Measurements from ENCODE around the gene LRGUK.
"Not testable (repeated sequence)": the region's sequence is repeated elsewhere in the genome, so short reads cannot be mapped to it uniquely, and the experiment has no call there.

The LRGUK gene

GRCh38 chr7:134126966-134127848, at the start of gene LRGUK:
Gene LRGUK, plus strand, starts transcription at chr7:134127340. Its CDS starts 28 bp downstream, at chr7:134127368.
- H3K36me3 ChIP-seq (ENCODE audit: insufficient read depth, low read length): no peaks in the 10 kb centered on the region
- no peak within 1 kb of the TSS for H3K27ac ChIP-seq (ENCODE audit: low read depth, low read length)
- peak within 1 kb of the TSS; percentile 29 to 94 for H3K4me3 ChIP-seq (ENCODE audit: low read depth in 1 of 2, low read length in 2 of 2)
- peaks cover 6% of the 10 kb centered on the region for H3K4me1 ChIP-seq (ENCODE audit: insufficient read depth, low read length)
- no peaks in the 10 kb centered on the region for H3K27me3 ChIP-seq (ENCODE audit: control insufficient read depth in 1 of 2, insufficient read depth in 2 of 2, low read length in 2 of 2)
- no peak within 1 kb of the TSS for H3K9ac ChIP-seq (ENCODE audit: low read length)
- no peaks in the 10 kb centered on the region for H3K9me3 ChIP-seq (ENCODE audit: low read length)

GRCh38 chr7:134077560-134077959, 49.6 kb upstream of the LRGUK start:
- H3K27me3 ChIP-seq (ENCODE audit: control insufficient read depth in 1 of 2, insufficient read depth in 2 of 2, low read length in 2 of 2); H3K4me1 ChIP-seq (ENCODE audit: insufficient read depth, low read length); H3K36me3 ChIP-seq (ENCODE audit: insufficient read depth, low read length); H3K9ac ChIP-seq (ENCODE audit: low read length); H3K27ac ChIP-seq (ENCODE audit: low read depth, low read length); H3K9me3 ChIP-seq (ENCODE audit: low read length); H3K4me3 ChIP-seq (ENCODE audit: low read depth in 1 of 2, low read length in 2 of 2): not testable (repeated sequence)

GRCh38 chr7:134078991-134079390, 48.1 kb upstream of the LRGUK start:
- Histone ChIP-seq H3K4me3 (ENCODE audit: low read depth in 1 of 2, low read length in 2 of 2) (no peak overlapping the region), H3K9ac (ENCODE audit: low read length) (no peak overlapping the region), H3K4me1 (ENCODE audit: insufficient read depth, low read length) (no peaks in the 10 kb centered on the region), H3K27ac (ENCODE audit: low read depth, low read length) (no peak overlapping the region), H3K9me3 (ENCODE audit: low read length) (no peaks in the 10 kb centered on the region), H3K36me3 (ENCODE audit: insufficient read depth, low read length) (no peaks in the 10 kb centered on the region), H3K27me3 (ENCODE audit: control insufficient read depth in 1 of 2, insufficient read depth in 2 of 2, low read length in 2 of 2) (no peaks in the 10 kb centered on the region)

GRCh38 chr7:134081695-134082094, 45.4 kb upstream of the LRGUK start:
- Histone ChIP-seq H3K4me1 (ENCODE audit: insufficient read depth, low read length) (no peaks in the 10 kb centered on the region), H3K27me3 (ENCODE audit: control insufficient read depth in 1 of 2, insufficient read depth in 2 of 2, low read length in 2 of 2) (no peaks in the 10 kb centered on the region), H3K4me3 (ENCODE audit: low read depth in 1 of 2, low read length in 2 of 2) (no peak overlapping the region), H3K27ac (ENCODE audit: low read depth, low read length) (no peak overlapping the region), H3K36me3 (ENCODE audit: insufficient read depth, low read length) (no peaks in the 10 kb centered on the region), H3K9me3 (ENCODE audit: low read length) (no peaks in the 10 kb centered on the region), H3K9ac (ENCODE audit: low read length) (no peak overlapping the region)

- no peaks in the 10 kb centered on the region for H3K36me3 ChIP-seq (ENCODE audit: insufficient read depth, low read length)
- H3K27me3 ChIP-seq (ENCODE audit: control insufficient read depth in 1 of 2, insufficient read depth in 2 of 2, low read length in 2 of 2): no peaks in the 10 kb centered on the region
- H3K9ac ChIP-seq (ENCODE audit: low read length): no peak overlapping the region
- no peaks in the 10 kb centered on the region for H3K4me1 ChIP-seq (ENCODE audit: insufficient read depth, low read length)
- H3K4me3 ChIP-seq (ENCODE audit: low read depth in 1 of 2, low read length in 2 of 2): no peak overlapping the region
- no peak overlapping the region for H3K27ac ChIP-seq (ENCODE audit: low read depth, low read length)
- no peaks in the 10 kb centered on the region for H3K9me3 ChIP-seq (ENCODE audit: low read length)
Observed at GRCh38 chr7:134083766-134084487, 43.2 kb upstream of the LRGUK start.

GRCh38 chr7:134084488-134085144, 42.5 kb upstream of the LRGUK start:
- no peaks in the 10 kb centered on the region for H3K4me1 ChIP-seq (ENCODE audit: insufficient read depth, low read length)
- H3K27ac ChIP-seq (ENCODE audit: low read depth, low read length): no peak overlapping the region
- H3K9me3 ChIP-seq (ENCODE audit: low read length): no peaks in the 10 kb centered on the region
- H3K27me3 ChIP-seq (ENCODE audit: control insufficient read depth in 1 of 2, insufficient read depth in 2 of 2, low read length in 2 of 2): no peaks in the 10 kb centered on the region
- no peak overlapping the region for H3K4me3 ChIP-seq (ENCODE audit: low read depth in 1 of 2, low read length in 2 of 2)
- H3K9ac ChIP-seq (ENCODE audit: low read length): no peak overlapping the region
- H3K36me3 ChIP-seq (ENCODE audit: insufficient read depth, low read length): no peaks in the 10 kb centered on the region

GRCh38 chr7:134085311-134085710, 41.8 kb upstream of the LRGUK start:
- no peaks in the 10 kb centered on the region for H3K27me3 ChIP-seq (ENCODE audit: control insufficient read depth in 1 of 2, insufficient read depth in 2 of 2, low read length in 2 of 2)
- no peak overlapping the region for H3K27ac ChIP-seq (ENCODE audit: low read depth, low read length)
- H3K4me3 ChIP-seq (ENCODE audit: low read depth in 1 of 2, low read length in 2 of 2): no peak overlapping the region
- no peaks in the 10 kb centered on the region for H3K9me3 ChIP-seq (ENCODE audit: low read length)
- no peaks in the 10 kb centered on the region for H3K4me1 ChIP-seq (ENCODE audit: insufficient read depth, low read length)
- no peak overlapping the region for H3K9ac ChIP-seq (ENCODE audit: low read length)
- no peaks in the 10 kb centered on the region for H3K36me3 ChIP-seq (ENCODE audit: insufficient read depth, low read length)

GRCh38 chr7:134086998-134087735, 40.0 kb upstream of the LRGUK start:
- Histone ChIP-seq H3K27ac (ENCODE audit: low read depth, low read length) (no peak overlapping the region), H3K9ac (ENCODE audit: low read length) (no peak overlapping the region), H3K27me3 (ENCODE audit: control insufficient read depth in 1 of 2, insufficient read depth in 2 of 2, low read length in 2 of 2) (no peaks in the 10 kb centered on the region), H3K9me3 (ENCODE audit: low read length) (no peaks in the 10 kb centered on the region), H3K4me1 (ENCODE audit: insufficient read depth, low read length) (no peaks in the 10 kb centered on the region), H3K36me3 (ENCODE audit: insufficient read depth, low read length) (no peaks in the 10 kb centered on the region), H3K4me3 (ENCODE audit: low read depth in 1 of 2, low read length in 2 of 2) (no peak overlapping the region)

- Histone ChIP-seq H3K27me3 (ENCODE audit: control insufficient read depth in 1 of 2, insufficient read depth in 2 of 2, low read length in 2 of 2) (no peaks in the 10 kb centered on the region), H3K27ac (ENCODE audit: low read depth, low read length) (no peak overlapping the region), H3K9me3 (ENCODE audit: low read length) (no peaks in the 10 kb centered on the region), H3K4me3 (ENCODE audit: low read depth in 1 of 2, low read length in 2 of 2) (no peak overlapping the region), H3K36me3 (ENCODE audit: insufficient read depth, low read length) (no peaks in the 10 kb centered on the region), H3K4me1 (ENCODE audit: insufficient read depth, low read length) (no peaks in the 10 kb centered on the region), H3K9ac (ENCODE audit: low read length) (no peak overlapping the region)
Observed at GRCh38 chr7:134088199-134088598, 38.9 kb upstream of the LRGUK start.

GRCh38 chr7:134089446-134089845, 37.7 kb upstream of the LRGUK start:
- no peak overlapping the region for H3K27ac ChIP-seq (ENCODE audit: low read depth, low read length)
- no peaks in the 10 kb centered on the region for H3K9me3 ChIP-seq (ENCODE audit: low read length)
- no peak overlapping the region for H3K4me3 ChIP-seq (ENCODE audit: low read depth in 1 of 2, low read length in 2 of 2)
- H3K4me1 ChIP-seq (ENCODE audit: insufficient read depth, low read length): no peaks in the 10 kb centered on the region
- no peak overlapping the region for H3K9ac ChIP-seq (ENCODE audit: low read length)
- no peaks in the 10 kb centered on the region for H3K36me3 ChIP-seq (ENCODE audit: insufficient read depth, low read length)
- no peaks in the 10 kb centered on the region for H3K27me3 ChIP-seq (ENCODE audit: control insufficient read depth in 1 of 2, insufficient read depth in 2 of 2, low read length in 2 of 2)

GRCh38 chr7:134098072-134098471, 29.1 kb upstream of the LRGUK start:
- Histone ChIP-seq H3K4me3 (ENCODE audit: low read depth in 1 of 2, low read length in 2 of 2) (no peak overlapping the region), H3K4me1 (ENCODE audit: insufficient read depth, low read length) (no peaks in the 10 kb centered on the region), H3K9me3 (ENCODE audit: low read length) (no peaks in the 10 kb centered on the region), H3K27me3 (ENCODE audit: control insufficient read depth in 1 of 2, insufficient read depth in 2 of 2, low read length in 2 of 2) (no peaks in the 10 kb centered on the region), H3K36me3 (ENCODE audit: insufficient read depth, low read length) (no peaks in the 10 kb centered on the region), H3K9ac (ENCODE audit: low read length) (no peak overlapping the region), H3K27ac (ENCODE audit: low read depth, low read length) (no peak overlapping the region)

Measured in muscle layer of colon (tissue), 2 donors.